ENCODE results near the gene NCBP2. TPM values are rescaled to one million over a fixed set of nuclear protein-coding genes. Genes with fewer than 3 reads are reported as not detected.

Gene NCBP2
- total and polyA plus RNA-seq, 2 experiments from 2014 or later = 78.4 to 98.9 TPM

- no peaks in the 10 kb centered on the region for H3K9me3 Mint-ChIP-seq
- H3K79me2 ChIP-seq (replicated peaks; ENCODE audit: insufficient read depth) = peaks cover 85% of the 10 kb centered on the region
These were observed 56.2 kb downstream of the NCBP2 start for GRCh38 chr3:196886144-196886543.

More at GRCh38 chr3:196886144-196886543, 56.2 kb downstream of the NCBP2 start:
- H3K36me3 ChIP-seq (ENCODE audit: insufficient read depth) = no peaks in the 10 kb centered on the region; the same call in 1 of the 2 replicates
- H3K27me3 ChIP-seq (ENCODE audit: insufficient read depth) = no peaks in the 10 kb centered on the region
- no peak for ATAC-seq
- no peaks in the 10 kb centered on the region for H3K27me3 Mint-ChIP-seq (ENCODE audit: insufficient read depth, low read depth, poor library complexity)
- H3K4me3 Mint-ChIP-seq = no peak overlapping the region
- no peak overlapping the region for H2AFZ ChIP-seq
- TF ChIP-seq ZNF114 (CRISPR knock-in tag; IDR thresholded peaks at IDR 0.05) = no peak
- no peak for TF ChIP-seq STAT1 (IDR thresholded peaks at IDR 0.05; ENCODE audit: unreplicated experiment)
- no peak for TF ChIP-seq ZNF331 (CRISPR knock-in tag; IDR thresholded peaks at IDR 0.05; ENCODE audit: low read depth)
- TF ChIP-seq POLR2AphosphoS5 (IDR thresholded peaks at IDR 0.05; ENCODE audit: low read depth) = no peak
- TF ChIP-seq EZH2phosphoT487 (IDR thresholded peaks at IDR 0.05; ENCODE audit: unreplicated experiment) = no peak
- no peak for TF ChIP-seq JUNB (IDR thresholded peaks at IDR 0.05; ENCODE audit: unreplicated experiment)
- TF ChIP-seq ZNF462 (CRISPR knock-in tag; IDR thresholded peaks at IDR 0.05) = no peak
- no peak for TF ChIP-seq CTCF (conservative IDR thresholded peaks at IDR 0.05; ENCODE audit: low read depth in 2 of 2)
- no peak for TF ChIP-seq EZH2 (IDR thresholded peaks at IDR 0.05; ENCODE audit: low read depth, unreplicated experiment)
- H3K9me2 ChIP-seq (ENCODE audit: insufficient read depth) = no peaks in the 10 kb centered on the region
- no peak overlapping the region for H3K27ac ChIP-seq (ENCODE audit: low read depth)
- H3K4me2 ChIP-seq = no peak overlapping the region
- peaks cover 14% of the 10 kb centered on the region for H4K20me1 ChIP-seq (replicated peaks; ENCODE audit: insufficient read depth)
- no peaks in the 10 kb centered on the region for H3K4me1 Mint-ChIP-seq
- no peaks in the 10 kb centered on the region for H3K4me1 ChIP-seq (ENCODE audit: insufficient read depth)
- no peak overlapping the region for H3K27ac Mint-ChIP-seq
- H3K36me3 Mint-ChIP-seq (ENCODE audit: low read depth) = peaks cover 10% of the 10 kb centered on the region; the same call in 1 of the 3 replicates
- no peak overlapping the region for H3K4me3 ChIP-seq
- DNase-seq (ENCODE audit: low spot score) = no peak
- no peaks in the 10 kb centered on the region for H3F3A ChIP-seq (replicated peaks; ENCODE audit: low read depth)

Other genes starting within 250 kb of the NCBP2 start
- 1.6 and 2.3 TPM in 2 replicates for gene CEP19, start 230.3 kb downstream of the NCBP2 start, total RNA-seq (2014; rRNA removed; shearing (Covaris generic))
- gene CEP19, start 230.3 kb downstream of the NCBP2 start, polyA plus RNA-seq (2016; fragmentation: Nextera tagmentation; extraction: Ambion mirVana) = 1.8 and 2.5 TPM in 2 replicates
- gene PIGX, start 230.2 kb downstream of the NCBP2 start, total RNA-seq (2014; rRNA removed; shearing (Covaris generic)) = 14.5 and 24.4 TPM in 2 replicates
- 13.0 and 13.4 TPM in 2 replicates for gene PIGX, start 230.2 kb downstream of the NCBP2 start, polyA plus RNA-seq (2016; fragmentation: Nextera tagmentation; extraction: Ambion mirVana)
- 49.4 and 56.0 TPM in 2 replicates for gene PAK2, start 202.7 kb downstream of the NCBP2 start, total RNA-seq (2014; rRNA removed; shearing (Covaris generic))
- gene PAK2, start 202.7 kb downstream of the NCBP2 start, polyA plus RNA-seq (2016; fragmentation: Nextera tagmentation; extraction: Ambion mirVana) = 24.3 and 25.5 TPM in 2 replicates
- gene SENP5, start 74.6 kb downstream of the NCBP2 start, total RNA-seq (2014; rRNA removed; shearing (Covaris generic)) = 34.3 and 44.0 TPM in 2 replicates
- gene SENP5, start 74.6 kb downstream of the NCBP2 start, polyA plus RNA-seq (2016; fragmentation: Nextera tagmentation; extraction: Ambion mirVana) = 8.3 and 12.2 TPM in 2 replicates
- gene PIGZ, start 26.3 kb upstream of the NCBP2 start, total RNA-seq (2014; rRNA removed; shearing (Covaris generic)) = not detected in 2 replicates
- gene PIGZ, start 26.3 kb upstream of the NCBP2 start, polyA plus RNA-seq (2016; fragmentation: Nextera tagmentation; extraction: Ambion mirVana) = 0.16 TPM in 1 of 2 replicates, not detected in the other
- 5.2 and 5.4 TPM in 2 replicates for gene MELTF, start 87.3 kb upstream of the NCBP2 start, total RNA-seq (2014; rRNA removed; shearing (Covaris generic))
- 1.3 and 1.4 TPM in 2 replicates for gene MELTF, start 87.3 kb upstream of the NCBP2 start, polyA plus RNA-seq (2016; fragmentation: Nextera tagmentation; extraction: Ambion mirVana)

All from GM23338 (cell line).